NCI-H446 treated with DMSO at 0.1 percent for 48 hours (cell line): Measurements from ENCODE around the gene DNM1.
A peak's percentile ranks its signal among the peaks of the same experiment; 100 is the strongest.

Experiments
- DNase-seq: peaks from one replicate; lab custom pipeline; 2025; lab: John Stamatoyannopoulos, UW

DNM1 gene

GRCh38 chr9:128203024-128203706, at the start of gene DNM1:
Gene DNM1 (plus strand): TSS chr9:128203379. CDS start chr9:128203471, 92 bp downstream.
- no peak for DNase-seq

- no peak for DNase-seq
These were observed 49.1 kb upstream of the DNM1 start for GRCh38 chr9:128153947-128154695.

GRCh38 chr9:128155736-128156500, 47.3 kb upstream of the DNM1 start:
- DNase-seq, result no peak

GRCh38 chr9:128159522-128159783, 43.7 kb upstream of the DNM1 start:
- no peak for DNase-seq

GRCh38 chr9:128159784-128160602, 43.2 kb upstream of the DNM1 start, which contains the start of gene BBLN:
Gene BBLN (plus strand): TSS chr9:128160265. CDS start chr9:128160408, 143 bp downstream.
- peak; percentile 64 for DNase-seq

GRCh38 chr9:128160603-128160987, 42.6 kb upstream of the DNM1 start:
- DNase-seq, result no peak

- no peak for DNase-seq
These were observed 41.8 kb upstream of the DNM1 start for GRCh38 chr9:128161215-128161902.

GRCh38 chr9:128162215-128163026, 40.8 kb upstream of the DNM1 start:
- no peak for DNase-seq

- DNase-seq, result no peak
These were observed 40.1 kb upstream of the DNM1 start for GRCh38 chr9:128163027-128163515.

- DNase-seq, result no peak
These were observed 39.5 kb upstream of the DNM1 start for GRCh38 chr9:128163523-128164306.

GRCh38 chr9:128164307-128164885, 38.8 kb upstream of the DNM1 start:
- no peak for DNase-seq

GRCh38 chr9:128166169-128166568, 37.0 kb upstream of the DNM1 start:
- DNase-seq, result no peak

- DNase-seq, result no peak
These were observed 36.0 kb upstream of the DNM1 start for GRCh38 chr9:128167209-128167608.

GRCh38 chr9:128168731-128169308, 34.4 kb upstream of the DNM1 start:
- DNase-seq, result no peak

GRCh38 chr9:128169492-128169891, 33.7 kb upstream of the DNM1 start:
- no peak for DNase-seq

GRCh38 chr9:128169925-128170324, 33.3 kb upstream of the DNM1 start:
- DNase-seq, result no peak

- no peak for DNase-seq
These were observed 29.1 kb upstream of the DNM1 start for GRCh38 chr9:128174062-128174461.

GRCh38 chr9:128175102-128175563, 28.0 kb upstream of the DNM1 start:
- DNase-seq, result no peak

GRCh38 chr9:128175726-128176125, 27.5 kb upstream of the DNM1 start:
- DNase-seq, result no peak
